ENCODE data around the gene SCARB1.

GRCh38 chr12:124765581-124766489 lies 97.8 kb downstream of the SCARB1 start:
- no peak for TF ChIP-seq EZH2 (IDR thresholded peaks at IDR 0.05)
- no peak for TF ChIP-seq POLR2AphosphoS5 (IDR thresholded peaks at IDR 0.05; ENCODE audit: borderline replicate concordance, low read depth, low read length)
- no peak for TF ChIP-seq FOXP2 (optimal IDR thresholded peaks at IDR 0.05; ENCODE audit: control extremely low read depth, extremely low read length, insufficient read depth)

Measured in SK-N-MC (cell line).